Tibial nerve (tissue), 4 donors: ENCODE results near the gene ZNF613. TPM values are rescaled to one million over a fixed set of nuclear protein-coding genes. Genes with fewer than 3 reads are reported as not detected.

Experiments used
- DNase-seq, 2 donors: peaks; one replicate each; pipeline ENCODE4 v3.0.0-alpha.2; 2019; ENCODE audit warnings: low spot score in 2 of 2
- H3K27ac ChIP-seq, 4 donors: fragments of 200-600 bp; sonication (generic) in 3 of 4; one replicate each; pipeline ENCODE4 v1.5.1; 2017 to 2019; ENCODE audit warnings: mild to moderate bottlenecking in 1 of 4
- H3K27me3 ChIP-seq, 2 donors: fragments of 200-600 bp; sonication (generic) in 1 of 2; one replicate each; pipeline versions ENCODE4 v1.5.1 to v1.6.0; 2017 to 2019
- H3K36me3 ChIP-seq, 3 donors: fragments of 200-600 bp; sonication (generic); one replicate each; pipeline ENCODE4 v1.5.1; 2018 to 2019
- H3K4me1 ChIP-seq, 4 donors: fragments of 200-600 bp; sonication (generic) in 3 of 4; one replicate each; pipeline ENCODE4 v1.5.1; 2017 to 2019
- H3K4me3 ChIP-seq, 4 donors: fragments of 200-600 bp; sonication (generic) in 3 of 4; one replicate each; pipeline ENCODE4 v1.5.1; 2017 to 2019; ENCODE audit warnings: mild to moderate bottlenecking in 1 of 4, moderate library complexity in 1 of 4
- H3K9me3 ChIP-seq, 4 donors: fragments of 200-600 bp; sonication (generic) in 3 of 4; one replicate each; pipeline ENCODE4 v1.5.1; 2017 to 2019
- EP300 ChIP-seq, 2 donors: sonication (generic); formaldehyde crosslinking; IDR thresholded peaks; one replicate each; pipeline ENCODE4 v1.6.1; 2017; ENCODE audit warnings: antibody characterized with exemption in 2 of 2, mild to moderate bottlenecking in 1 of 2
- POLR2A ChIP-seq, 2 donors: fragments of 450-650 bp; IDR thresholded peaks; one replicate each; pipeline ENCODE4 v1.6.1; 2017; ENCODE audit warnings: antibody characterized with exemption in 2 of 2, mild to moderate bottlenecking in 2 of 2, moderate library complexity in 2 of 2
- WGBS, 2 donors: methylation state at CpG; one replicate each; pipeline ENCODE4 v1.1.5; 2018; 5-methylcytosine and 5-hydroxymethylcytosine counted together
- total RNA-seq, 4 donors: library from RNA; depleted of rRNA; stranded (reverse); fragments of >200 nt; gene quantifications; one replicate each; pipeline ENCODE4 v1.1.0, GENCODE V29; 2016
- TF ChIP-seq, protein P1 (sequence below), 5 experiments: fragments of 200-600 bp in 3 of 5; fragments of 450-650 bp in 2 of 5; sonication (generic) in 3 of 5; IDR thresholded peaks; one replicate each; pipeline ENCODE4 v1.5.1; 2016 to 2019; ENCODE audit warnings: antibody characterized with exemption in 5 of 5, mild to moderate bottlenecking in 3 of 5, moderate library complexity in 2 of 5

Gene ZNF613
- total RNA-seq, 4 donors from 2014 or later, result 5.9 to 8.5 (median 7.5) TPM

DNA sequence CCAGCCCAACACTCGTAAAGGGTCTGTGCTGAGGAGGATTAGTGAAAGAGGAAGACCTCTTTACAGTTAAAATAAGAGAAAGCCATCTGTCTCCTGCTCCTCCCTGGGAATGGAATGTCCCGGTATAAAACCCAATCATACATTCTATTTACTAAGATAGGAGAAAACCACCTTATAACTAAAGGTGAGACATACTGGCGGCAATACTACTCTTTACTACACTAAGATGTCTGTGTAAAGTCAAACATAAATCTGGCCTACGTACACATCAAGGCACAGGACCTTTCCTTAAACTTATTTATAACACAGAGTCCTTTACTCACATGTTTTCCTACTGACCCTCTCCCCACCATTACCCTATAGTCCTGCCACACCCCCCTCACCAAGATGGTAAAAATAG, 56.1 kb downstream of the ZNF613 start:
- WGBS, 2 donors, result 95 to 96% methylated on average over 4 of the region's 4 CpGs
- Histone ChIP-seq H3K9me3 (peaks cover 0 to 79% (median 23%) of the 10 kb centered on the region in 4 donors), H3K4me3 (no peak overlapping the region)

DNA sequence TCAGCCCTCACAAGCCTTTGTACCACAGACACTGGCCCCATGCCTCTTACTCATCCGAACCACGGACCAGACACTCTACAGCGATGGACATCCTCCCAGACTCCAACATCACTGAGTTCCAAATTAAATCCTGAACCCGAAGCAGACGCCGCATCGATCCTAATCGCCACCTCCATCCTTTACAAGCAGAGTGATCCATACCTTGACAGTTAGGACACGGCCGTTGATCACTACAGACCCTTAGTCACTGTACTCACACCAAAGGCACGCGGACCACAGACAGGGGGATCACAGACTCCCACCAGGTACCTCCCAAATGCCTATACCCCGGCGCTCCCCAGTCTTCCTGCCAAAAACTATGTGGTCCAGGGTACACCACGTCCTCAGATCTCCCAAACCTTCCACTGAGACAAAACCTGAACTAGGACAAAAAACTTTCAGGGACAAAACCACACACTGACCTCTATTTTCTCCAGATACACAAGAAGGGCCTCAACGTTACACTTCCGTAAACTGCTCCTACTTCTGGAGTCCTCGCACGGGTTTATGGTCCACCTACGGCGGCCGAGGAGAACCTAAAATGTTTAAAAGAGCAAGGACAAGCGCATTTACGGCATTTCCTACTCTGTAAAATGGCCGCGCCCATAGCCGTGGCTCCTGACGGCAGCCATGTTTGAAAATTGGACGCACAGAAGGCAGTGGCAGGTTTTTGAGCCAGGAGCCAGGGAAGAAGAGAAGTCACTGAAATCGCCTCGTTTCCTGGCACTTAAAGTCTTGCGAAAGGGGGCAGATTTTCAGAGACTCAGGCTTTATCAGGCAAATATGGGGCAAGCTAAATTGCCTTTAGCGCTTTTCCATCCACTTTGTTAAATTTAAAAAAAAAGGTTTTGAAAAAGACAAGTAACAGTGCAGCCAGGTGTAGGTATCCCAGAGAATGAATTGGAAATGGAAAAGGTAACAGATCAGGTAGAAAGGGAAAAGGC, 59.3 kb downstream of the ZNF613 start, which contains the start of gene ZNF350:
ZNF350 (minus strand) TSS at position 532 of the 983 bp plus-strand sequence. CDS start 12,480 bp downstream, outside the sequence.
- Histone ChIP-seq H3K36me3 (peaks cover 0 to 48% (median 0%) of the 10 kb centered on the region in 3 donors), H3K4me3 (peak within 1 kb of the TSS; percentile 66 to 83 (median 80)), H3K4me1 (peaks cover 0 to 13% (median 10%) of the 10 kb centered on the region in 4 donors), H3K27me3 (no peaks in the 10 kb centered on the region), H3K27ac (peak within 1 kb of the TSS; percentile 59 to 85 (median 80)), H3K9me3 (peaks cover 0 to 78% (median 22%) of the 10 kb centered on the region in 4 donors)
- WGBS, 2 donors, result 3 to 4% methylated on average over 28 to 33 of the region's 33 CpGs
- TF ChIP-seq POLR2A (IDR thresholded peaks at IDR 0.05) (peak in 1 of 2 donors; percentile 21), EP300 (IDR thresholded peaks at IDR 0.05) (peak; percentile 89 to 97)
- TF ChIP-seq, protein P1, sequence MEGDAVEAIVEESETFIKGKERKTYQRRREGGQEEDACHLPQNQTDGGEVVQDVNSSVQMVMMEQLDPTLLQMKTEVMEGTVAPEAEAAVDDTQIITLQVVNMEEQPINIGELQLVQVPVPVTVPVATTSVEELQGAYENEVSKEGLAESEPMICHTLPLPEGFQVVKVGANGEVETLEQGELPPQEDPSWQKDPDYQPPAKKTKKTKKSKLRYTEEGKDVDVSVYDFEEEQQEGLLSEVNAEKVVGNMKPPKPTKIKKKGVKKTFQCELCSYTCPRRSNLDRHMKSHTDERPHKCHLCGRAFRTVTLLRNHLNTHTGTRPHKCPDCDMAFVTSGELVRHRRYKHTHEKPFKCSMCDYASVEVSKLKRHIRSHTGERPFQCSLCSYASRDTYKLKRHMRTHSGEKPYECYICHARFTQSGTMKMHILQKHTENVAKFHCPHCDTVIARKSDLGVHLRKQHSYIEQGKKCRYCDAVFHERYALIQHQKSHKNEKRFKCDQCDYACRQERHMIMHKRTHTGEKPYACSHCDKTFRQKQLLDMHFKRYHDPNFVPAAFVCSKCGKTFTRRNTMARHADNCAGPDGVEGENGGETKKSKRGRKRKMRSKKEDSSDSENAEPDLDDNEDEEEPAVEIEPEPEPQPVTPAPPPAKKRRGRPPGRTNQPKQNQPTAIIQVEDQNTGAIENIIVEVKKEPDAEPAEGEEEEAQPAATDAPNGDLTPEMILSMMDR (IDR thresholded peaks at IDR 0.05), result peak in 1 of 5 experiments; percentile 20
- DNase-seq, result peak; percentile 83 to 97

More for the DNA sequence above, 56.1 kb downstream of the ZNF613 start:
- Histone ChIP-seq H3K27ac (no peak overlapping the region), H3K4me1 (peaks cover 0 to 13% (median 10%) of the 10 kb centered on the region in 4 donors), H3K27me3 (no peaks in the 10 kb centered on the region), H3K36me3 (peaks cover 0 to 65% (median 0%) of the 10 kb centered on the region in 3 donors)
- TF ChIP-seq, protein P1 (IDR thresholded peaks at IDR 0.05), result no peak
- no peak for TF ChIP-seq EP300 (IDR thresholded peaks at IDR 0.05)
- TF ChIP-seq POLR2A (IDR thresholded peaks at IDR 0.05), result no peak
- no peak for DNase-seq

DNA sequence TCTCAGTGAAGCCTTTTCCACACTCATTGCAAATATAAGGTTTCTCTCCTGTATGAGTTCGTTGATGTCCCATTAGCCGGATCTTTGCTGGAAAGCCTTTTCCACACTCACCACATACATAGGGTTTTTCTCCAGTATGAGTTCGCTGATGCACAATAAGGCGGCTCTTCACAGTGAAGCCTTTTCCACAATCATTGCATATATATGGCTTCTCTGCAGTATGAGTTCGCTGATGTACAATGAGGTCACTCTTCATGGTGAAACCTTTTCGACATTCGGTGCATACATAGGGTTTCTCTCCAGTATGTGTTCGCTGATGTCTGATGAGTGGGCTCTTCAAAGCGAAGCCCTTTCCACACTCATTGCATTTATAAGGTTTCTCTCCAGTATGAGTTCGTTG, 66.2 kb downstream of the ZNF613 start:
- TF ChIP-seq POLR2A (IDR thresholded peaks at IDR 0.05) (no peak), EP300 (IDR thresholded peaks at IDR 0.05) (no peak)
- TF ChIP-seq, protein P1 (IDR thresholded peaks at IDR 0.05), result no peak
- no peak overlapping the region for H3K4me3 ChIP-seq
- WGBS, 2 donors, result 96 to 98% methylated on average over 10 of the region's 10 CpGs
- H3K4me1 ChIP-seq, result no peaks in the 10 kb centered on the region
- peaks cover 10 to 99% (median 58%) of the 10 kb centered on the region in 4 donors for H3K9me3 ChIP-seq
- no peak for DNase-seq
- no peak overlapping the region for H3K27ac ChIP-seq
- no peaks in the 10 kb centered on the region for H3K27me3 ChIP-seq
- H3K36me3 ChIP-seq, result peaks cover 5 to 83% (median 35%) of the 10 kb centered on the region in 3 donors

DNA sequence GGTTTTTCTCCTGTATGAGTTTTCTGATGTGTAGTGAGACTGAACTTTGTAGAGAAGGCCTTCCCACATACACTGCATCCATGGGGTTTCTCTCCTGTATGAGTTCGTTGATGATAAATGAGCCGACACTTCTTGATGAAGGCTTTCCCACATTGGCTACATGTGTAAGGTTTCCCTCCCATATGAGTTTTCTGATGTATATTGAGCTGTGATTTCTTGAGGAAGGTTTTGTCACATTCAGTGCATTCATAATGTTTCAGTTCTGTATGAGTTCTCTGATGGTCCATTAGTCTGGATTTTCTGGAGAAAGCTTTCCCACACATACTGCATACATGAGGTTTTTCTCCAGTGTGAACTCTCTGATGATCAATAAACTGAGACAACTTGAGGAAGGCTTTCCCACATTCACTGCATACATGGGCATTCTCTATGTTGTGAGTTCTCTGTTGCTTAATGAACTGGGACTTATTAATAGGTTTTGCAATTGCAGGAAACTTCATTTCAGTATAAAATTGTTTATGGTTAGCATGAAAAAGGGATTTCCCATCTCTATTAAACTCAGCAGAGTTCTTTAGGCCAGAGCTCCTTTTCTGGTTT, 66.9 kb downstream of the ZNF613 start:
- TF ChIP-seq POLR2A (IDR thresholded peaks at IDR 0.05), result no peak
- TF ChIP-seq, protein P1 (IDR thresholded peaks at IDR 0.05), result no peak
- TF ChIP-seq EP300 (IDR thresholded peaks at IDR 0.05), result no peak
- Histone ChIP-seq H3K36me3 (peaks cover 6 to 90% (median 41%) of the 10 kb centered on the region in 3 donors), H3K4me1 (no peaks in the 10 kb centered on the region), H3K4me3 (no peak overlapping the region), H3K27me3 (no peaks in the 10 kb centered on the region), H3K27ac (no peak overlapping the region), H3K9me3 (peaks cover 10 to 99% (median 58%) of the 10 kb centered on the region in 4 donors)
- DNase-seq, result no peak
- whole genome bisulfite sequencing, 2 donors, result 95 to 100% methylated on average over 2 of the region's 2 CpGs

Other genes starting within 250 kb of the ZNF613 start
- 10 to 100 TPM; 10.7 to 47.9 (median 34.0) TPM for gene SPACA6, start 234.1 kb upstream of the ZNF613 start, total RNA-seq
- 1 to 10 TPM in 1 of 4 donors, under 1 TPM in 1, not detected in 2; 0.44 to 3.3 TPM for gene HAS1, start 203.5 kb upstream of the ZNF613 start, total RNA-seq
- 10 to 100 TPM in 1 of 4 donors, 1 to 10 TPM in 3; 1.7 to 36.9 (median 6.4) TPM for gene FPR1, start 175.6 kb upstream of the ZNF613 start, total RNA-seq
- gene FPR2, start 166.3 kb upstream of the ZNF613 start, total RNA-seq, result 1 to 10 TPM in 2 of 4 donors, under 1 TPM in 2; 0.66 to 4.5 (median 1.0) TPM
- gene FPR3, start 132.3 kb upstream of the ZNF613 start, total RNA-seq, result 10 to 100 TPM in 1 of 4 donors, 1 to 10 TPM in 3; 2.3 to 11.7 (median 5.1) TPM
- gene ZNF577, start 39.5 kb upstream of the ZNF613 start, total RNA-seq, result 10 to 100 TPM; 14.5 to 27.6 (median 21.2) TPM
- gene ZNF649, start 22.5 kb upstream of the ZNF613 start, total RNA-seq, result 10 to 100 TPM; 11.4 to 16.8 (median 12.1) TPM
- 10 to 100 TPM in 2 of 4 donors, 1 to 10 TPM in 2; 7.2 to 16.7 (median 9.9) TPM for gene ZNF350, start 59.4 kb downstream of the ZNF613 start, total RNA-seq
- 10 to 100 TPM; 15.3 to 29.6 (median 21.6) TPM for gene ZNF615, start 80.7 kb downstream of the ZNF613 start, total RNA-seq
- gene ZNF614, start 100.9 kb downstream of the ZNF613 start, total RNA-seq, result 1 to 10 TPM; 4.7 to 8.3 (median 6.0) TPM
- gene ZNF432, start 121.4 kb downstream of the ZNF613 start, total RNA-seq, result 10 to 100 TPM in 3 of 4 donors, 1 to 10 TPM in 1; 9.3 to 18.8 (median 14.2) TPM
- gene ZNF841, start 168.3 kb downstream of the ZNF613 start, total RNA-seq, result 10 to 100 TPM; 12.0 to 34.8 (median 25.7) TPM
- gene ZNF616, start 212.5 kb downstream of the ZNF613 start, total RNA-seq, result 10 to 100 TPM in 2 of 4 donors, 1 to 10 TPM in 2; 5.4 to 18.0 (median 8.7) TPM
- 10 to 100 TPM in 2 of 4 donors, 1 to 10 TPM in 2; 7.1 to 17.1 (median 9.8) TPM for gene ZNF836, start 244.1 kb downstream of the ZNF613 start, total RNA-seq